Measurements from ENCODE around the gene MACROD2.

GRCh38 chr20:14984768-14985622 lies 989.7 kb downstream of the MACROD2 start:
- TF ChIP-seq TAF1 (IDR thresholded peaks at IDR 0.05; ENCODE audit: low read depth, low read length) (no peak), POU2F2 (IDR thresholded peaks at IDR 0.05; ENCODE audit: low read depth, low read length) (no peak), POLR2A (IDR thresholded peaks at IDR 0.05; ENCODE audit: low read depth, low read length) (no peak)
